ENCODE data around the gene CREG1.
A peak's percentile ranks its signal among the peaks of the same experiment; 100 is the strongest.
"Not testable (repeated sequence)": the region's sequence is repeated elsewhere in the genome, so short reads cannot be mapped to it uniquely, and the experiment has no call there.

CREG1 gene

DNA sequence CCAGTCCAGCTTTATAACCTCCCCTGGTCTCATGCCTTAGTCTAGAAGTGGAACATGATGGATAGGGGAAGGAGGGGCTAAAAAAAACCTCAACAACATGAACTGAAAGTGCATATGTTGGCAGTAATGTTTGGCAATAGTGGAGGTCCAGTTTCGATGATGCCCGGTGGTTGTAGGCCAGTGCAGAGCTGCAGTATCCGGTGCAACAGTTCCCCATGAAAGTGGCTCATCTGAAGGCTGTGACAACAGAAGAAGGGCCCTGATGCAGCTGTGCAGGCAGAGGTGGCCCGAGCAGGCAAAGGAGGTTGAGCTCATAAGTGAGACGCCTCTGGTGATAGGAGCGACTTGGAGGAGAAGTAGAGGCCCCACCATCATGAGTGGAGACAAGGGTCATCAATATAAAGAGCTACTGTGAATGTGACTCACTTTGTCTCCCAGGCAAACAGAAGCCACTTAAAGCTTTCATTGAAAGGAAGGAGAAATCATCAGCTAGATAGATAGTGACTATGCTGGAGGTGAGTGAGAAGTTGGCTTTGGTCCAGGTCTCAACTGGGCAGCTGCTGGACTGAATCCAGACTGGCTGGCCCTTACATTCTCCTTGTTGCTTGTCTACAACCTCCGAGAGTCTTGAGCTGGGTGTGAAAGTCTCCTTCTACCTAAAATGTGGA, 10.2 kb upstream of the CREG1 start:
- DNase-seq (ENCODE audit: low spot score), result no peak

DNA sequence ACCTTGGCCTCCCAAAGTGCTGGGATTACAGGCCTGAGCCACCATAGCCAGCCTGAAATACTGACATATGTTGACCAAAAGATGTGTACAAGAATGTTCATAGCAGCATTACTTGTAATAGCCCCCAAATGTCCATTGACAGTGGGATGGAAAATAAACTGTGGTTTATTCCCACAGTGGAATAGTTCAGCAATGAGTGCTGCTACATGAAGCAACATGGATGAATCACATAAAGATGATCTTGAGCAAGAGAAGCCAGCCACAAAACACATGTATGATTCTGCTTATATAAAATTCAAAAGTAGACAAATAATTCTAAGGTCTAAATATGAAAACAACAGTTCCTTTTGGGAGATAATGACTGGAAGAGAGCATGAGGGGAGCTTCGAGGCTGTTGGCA, 9.1 kb upstream of the CREG1 start:
- no peak for DNase-seq (ENCODE audit: low spot score)

DNA sequence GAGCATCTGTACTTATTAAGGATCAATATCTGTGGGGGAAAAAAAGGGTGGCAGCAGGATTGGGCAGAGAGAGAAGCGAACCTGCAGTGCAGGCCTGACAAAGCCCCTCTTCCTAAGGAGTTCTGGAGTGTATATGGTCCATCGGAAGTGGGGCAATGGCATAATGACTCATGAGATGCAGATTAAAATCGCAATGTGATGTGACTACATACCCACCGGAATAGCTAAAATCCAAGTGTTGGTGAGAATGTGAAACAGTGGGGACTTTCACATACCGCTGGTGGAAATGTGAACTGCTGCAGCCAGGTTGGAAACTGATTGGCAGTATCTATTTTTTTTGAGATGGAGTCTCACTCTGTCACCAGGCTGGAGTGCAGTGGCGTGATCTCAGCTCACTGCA, 8.2 kb upstream of the CREG1 start:
- no peak for DNase-seq (ENCODE audit: low spot score)

DNA sequence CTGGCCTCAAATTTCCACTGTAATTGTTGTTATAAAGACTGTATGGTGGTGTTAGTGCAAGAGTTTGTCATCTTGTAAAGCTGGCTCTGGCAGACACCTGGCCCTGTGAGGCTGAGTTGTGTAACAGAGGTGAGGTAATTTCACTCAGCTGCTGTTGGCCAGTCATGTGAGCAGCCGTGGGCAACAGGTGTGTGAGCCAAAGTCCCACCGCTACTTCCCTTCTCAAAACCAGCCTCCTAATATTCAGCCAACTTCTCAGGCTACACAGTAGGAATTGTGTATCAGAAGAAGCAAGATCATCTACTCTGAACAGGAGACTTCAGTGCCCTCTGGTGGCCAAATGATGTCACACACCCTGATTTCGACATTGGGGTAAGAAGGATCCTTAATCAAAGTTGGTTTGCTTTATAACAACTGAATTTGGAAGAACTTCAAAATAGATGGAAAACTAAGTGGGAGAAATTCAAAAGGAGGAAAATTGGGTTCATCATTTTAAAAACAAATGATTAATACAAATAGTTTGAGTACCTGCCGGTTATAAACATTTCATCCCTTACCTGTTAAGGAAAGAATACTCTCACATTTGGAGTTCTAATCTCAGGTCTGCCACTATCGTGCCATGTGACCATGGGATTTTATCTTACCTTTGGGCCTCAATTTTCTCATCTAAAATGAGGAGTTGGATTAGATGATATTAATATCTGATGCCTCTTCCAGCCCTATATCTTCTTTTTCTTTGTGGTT, 2.6 kb upstream of the CREG1 start:
- DNase-seq (ENCODE audit: low spot score), result peak; percentile 73

DNA sequence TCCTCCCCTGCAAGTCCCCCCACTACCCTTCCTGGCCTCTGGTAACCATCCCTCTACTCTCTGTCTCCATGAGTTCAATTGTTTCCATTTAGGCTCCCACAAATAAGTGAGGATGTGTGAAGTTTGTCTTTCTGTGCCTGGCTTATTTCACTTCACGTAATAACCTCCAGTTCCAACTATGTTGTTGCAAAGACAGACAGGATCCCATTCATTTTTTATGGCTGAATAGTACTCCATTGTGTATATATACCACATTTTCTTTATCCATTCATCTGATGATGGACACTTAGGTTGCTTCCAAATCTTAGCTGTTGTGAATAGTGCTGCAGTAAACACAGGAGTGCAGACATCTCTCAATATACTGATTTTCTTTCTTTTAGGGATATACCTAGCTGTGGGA, 1.5 kb upstream of the CREG1 start:
- DNase-seq (ENCODE audit: low spot score), result not testable (repeated sequence)

DNA sequence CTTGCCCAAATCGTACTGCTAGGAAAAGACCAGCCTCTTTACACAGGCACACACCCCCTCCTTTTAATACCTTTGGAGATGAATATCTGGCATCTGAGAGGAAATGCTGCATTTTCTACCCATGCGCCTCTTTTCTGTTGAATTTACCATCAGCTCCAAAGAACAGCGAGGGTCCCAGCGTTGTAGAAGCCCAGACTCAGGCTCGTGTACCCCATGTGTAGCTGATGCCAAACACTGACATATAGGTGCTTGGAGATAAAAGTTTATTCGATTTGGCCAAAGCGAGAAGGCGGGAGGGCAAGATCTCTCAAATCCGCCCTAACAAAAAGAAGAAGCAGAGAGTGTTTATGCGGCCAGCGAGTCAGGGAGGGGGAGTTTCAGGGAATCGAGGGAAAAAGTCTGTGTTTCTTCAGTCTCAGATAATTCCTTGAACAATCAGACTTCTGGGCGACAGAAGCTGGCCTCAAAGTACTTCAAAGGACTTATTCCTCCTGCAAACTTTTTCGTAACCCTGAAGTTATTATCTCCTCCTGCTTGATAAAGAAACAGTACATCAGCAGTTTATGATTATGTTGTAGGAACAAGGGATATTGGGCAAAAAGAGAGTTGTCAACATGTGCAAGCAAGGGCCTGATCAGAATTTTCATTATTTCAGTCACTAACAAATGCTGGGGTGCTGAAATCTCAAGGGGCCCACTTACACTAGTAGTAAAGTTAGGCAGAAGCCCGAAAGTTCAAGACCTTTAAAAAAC, 642 bp upstream of the CREG1 start:
- DNase-seq (ENCODE audit: low spot score), result no peak

DNA sequence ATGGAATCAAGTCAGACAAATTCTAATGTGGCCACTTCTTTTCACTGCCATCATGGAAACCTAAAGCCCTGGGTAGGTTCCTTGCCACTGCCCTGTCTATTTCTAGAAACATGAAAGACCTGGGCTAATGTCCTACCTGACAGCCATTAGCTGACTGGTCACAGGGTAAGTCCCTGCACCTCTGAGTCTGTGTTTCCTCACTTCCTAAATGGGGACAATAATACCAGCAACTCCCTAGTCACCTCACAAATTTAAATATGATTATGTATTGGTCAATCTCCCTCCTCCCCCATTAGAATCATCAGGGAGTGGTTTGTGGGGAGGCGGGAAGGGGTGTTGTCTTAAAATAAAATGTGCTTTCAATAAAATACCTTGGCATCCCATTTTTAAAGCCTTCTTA, 2.2 kb downstream of the CREG1 start:
- no peak for DNase-seq (ENCODE audit: low spot score)

DNA sequence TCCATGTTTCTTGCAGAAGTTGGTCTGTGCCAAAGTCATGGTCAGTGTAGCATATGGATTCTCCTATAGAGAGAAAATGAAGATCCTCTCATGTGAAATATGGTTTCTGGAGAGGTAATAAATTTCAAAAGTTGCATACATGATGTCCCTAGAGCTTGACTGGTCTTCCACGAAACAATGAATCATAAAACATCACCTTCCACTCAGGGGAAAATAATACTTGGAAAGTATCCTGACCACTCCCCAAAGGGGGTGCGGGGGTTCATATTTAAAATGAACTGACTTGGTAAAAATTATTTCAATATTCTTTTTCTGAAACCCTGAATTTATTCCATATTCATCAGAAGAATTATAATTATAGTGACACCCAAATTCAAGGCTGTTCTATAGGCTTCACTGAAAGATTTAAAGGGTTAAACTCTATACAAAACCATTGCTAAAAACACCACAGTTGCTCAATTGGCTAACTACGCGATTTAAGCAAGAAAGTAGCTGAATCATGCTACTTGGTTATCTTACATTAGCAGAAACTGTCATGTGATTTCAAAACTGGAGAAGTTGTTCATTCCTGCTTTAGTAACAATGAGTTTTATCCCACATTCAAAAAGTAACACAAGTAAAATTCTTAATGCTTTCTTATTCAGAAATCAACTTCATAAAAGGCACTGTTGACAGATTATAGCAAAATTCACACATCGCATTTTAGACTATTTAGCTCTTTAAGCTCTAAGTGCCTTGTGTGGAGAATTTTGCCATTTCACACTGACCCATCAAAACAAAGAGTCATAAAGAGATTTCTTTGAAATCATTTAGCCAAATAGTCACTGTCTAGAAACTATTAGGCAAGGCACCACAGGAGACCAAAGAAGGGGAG, 5.3 kb downstream of the CREG1 start:
- DNase-seq (ENCODE audit: low spot score), result no peak

DNA sequence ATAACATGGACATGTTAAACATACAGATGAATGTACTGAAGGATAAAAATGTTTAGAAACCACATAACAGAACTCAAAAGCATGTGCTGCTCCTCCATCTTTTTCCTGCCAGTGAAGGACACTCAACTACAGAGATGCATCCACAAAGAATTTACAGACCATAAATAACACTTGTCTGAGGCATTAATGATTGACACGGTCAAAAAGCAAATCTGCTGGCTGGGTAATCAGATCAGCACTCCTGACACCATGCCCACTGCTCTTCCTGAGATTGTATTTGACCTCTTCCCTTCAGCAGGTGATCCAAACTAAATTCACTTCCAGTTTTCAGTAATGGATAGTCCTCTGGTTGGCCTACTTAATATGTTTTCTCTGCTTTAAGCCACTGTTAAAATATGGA, 6.6 kb downstream of the CREG1 start:
- DNase-seq (ENCODE audit: low spot score), result no peak

DNA sequence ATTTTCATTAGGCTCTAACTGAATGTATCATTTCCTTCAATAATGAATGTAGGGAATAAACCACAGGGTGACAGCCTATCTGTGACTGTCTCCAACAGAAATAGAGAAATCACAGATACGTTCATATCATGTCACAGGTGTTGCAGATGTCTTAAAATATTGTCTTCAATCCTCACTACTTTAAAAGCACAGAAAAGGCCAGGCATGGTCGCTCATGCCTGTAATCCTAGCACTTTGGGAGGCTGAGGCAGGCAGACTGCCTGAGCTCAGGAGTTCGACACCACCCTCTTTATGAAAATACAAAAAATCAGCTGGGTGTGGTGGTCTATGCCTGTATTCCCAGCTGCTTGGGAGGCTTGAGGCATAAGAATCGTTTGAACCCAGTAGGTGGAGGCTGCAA, 8.2 kb downstream of the CREG1 start:
- no peak for DNase-seq (ENCODE audit: low spot score)

DNA sequence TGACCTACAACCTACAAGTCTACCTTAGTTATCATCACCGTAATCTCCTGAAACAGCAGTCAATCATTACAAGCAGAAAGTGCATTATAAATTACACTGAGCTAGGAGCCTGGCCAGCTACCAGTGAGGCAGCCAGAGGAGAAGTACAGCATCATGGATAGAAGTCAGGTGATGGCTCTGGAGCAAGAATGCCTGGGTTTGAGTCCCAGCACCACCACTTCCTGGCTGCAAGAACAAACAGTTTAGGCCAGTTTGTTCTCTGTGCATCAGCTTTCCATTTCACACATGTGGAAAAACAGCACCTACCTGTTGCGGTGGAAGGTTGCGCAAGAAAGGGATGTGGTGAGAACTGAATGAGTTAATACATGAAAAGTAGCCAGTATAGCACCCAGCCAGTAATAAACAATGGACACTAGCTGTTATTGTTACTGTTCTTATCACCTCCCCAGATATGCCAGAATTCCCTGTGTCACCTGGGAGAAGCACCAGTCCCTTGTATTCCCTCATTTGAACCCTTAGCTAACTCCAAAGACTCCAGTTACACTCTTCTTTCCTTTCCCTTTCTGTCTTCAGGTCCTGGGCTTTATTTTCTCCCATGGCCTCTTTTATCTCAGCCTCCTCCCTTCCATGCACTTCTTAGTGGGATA, 9.0 kb downstream of the CREG1 start:
- no peak for DNase-seq (ENCODE audit: low spot score)

DNA sequence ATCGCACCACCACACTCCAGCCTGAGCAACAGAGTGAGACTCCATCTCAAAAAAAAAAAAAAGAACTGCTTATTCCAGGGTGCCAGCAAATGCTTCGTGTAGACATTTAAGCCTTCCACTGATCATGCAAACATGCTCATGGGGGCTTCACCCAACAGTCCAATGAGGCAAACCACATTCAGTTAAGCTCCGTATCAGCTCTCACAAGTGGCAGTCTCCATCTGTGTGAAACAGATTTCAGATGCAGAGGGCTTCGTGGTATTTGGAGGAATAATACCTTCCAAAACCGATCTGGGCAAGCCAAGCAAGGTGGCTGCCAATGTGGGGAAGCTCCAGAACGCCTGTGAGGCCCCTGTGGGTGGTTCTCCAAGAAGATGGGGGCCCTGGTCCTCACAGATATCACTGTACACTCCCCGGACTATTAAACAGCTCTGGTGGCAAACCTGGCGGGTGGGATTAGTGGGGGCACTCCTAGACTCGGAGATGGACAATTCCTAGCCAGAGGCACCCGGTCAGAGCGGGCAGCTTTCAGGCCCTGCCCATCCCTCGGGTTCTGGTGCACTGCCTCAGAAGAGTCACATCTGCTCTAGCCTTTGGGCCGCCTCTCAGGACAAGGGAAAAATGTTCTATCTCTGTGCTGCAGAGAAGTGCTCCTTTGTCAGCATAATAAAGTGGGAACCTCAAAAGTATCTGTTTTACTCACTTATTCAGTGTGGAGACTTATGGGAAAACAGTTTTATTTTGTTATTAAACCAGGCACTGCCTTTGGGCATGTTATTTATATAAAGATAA, 10.2 kb downstream of the CREG1 start:
- no peak for DNase-seq (ENCODE audit: low spot score)

DNA sequence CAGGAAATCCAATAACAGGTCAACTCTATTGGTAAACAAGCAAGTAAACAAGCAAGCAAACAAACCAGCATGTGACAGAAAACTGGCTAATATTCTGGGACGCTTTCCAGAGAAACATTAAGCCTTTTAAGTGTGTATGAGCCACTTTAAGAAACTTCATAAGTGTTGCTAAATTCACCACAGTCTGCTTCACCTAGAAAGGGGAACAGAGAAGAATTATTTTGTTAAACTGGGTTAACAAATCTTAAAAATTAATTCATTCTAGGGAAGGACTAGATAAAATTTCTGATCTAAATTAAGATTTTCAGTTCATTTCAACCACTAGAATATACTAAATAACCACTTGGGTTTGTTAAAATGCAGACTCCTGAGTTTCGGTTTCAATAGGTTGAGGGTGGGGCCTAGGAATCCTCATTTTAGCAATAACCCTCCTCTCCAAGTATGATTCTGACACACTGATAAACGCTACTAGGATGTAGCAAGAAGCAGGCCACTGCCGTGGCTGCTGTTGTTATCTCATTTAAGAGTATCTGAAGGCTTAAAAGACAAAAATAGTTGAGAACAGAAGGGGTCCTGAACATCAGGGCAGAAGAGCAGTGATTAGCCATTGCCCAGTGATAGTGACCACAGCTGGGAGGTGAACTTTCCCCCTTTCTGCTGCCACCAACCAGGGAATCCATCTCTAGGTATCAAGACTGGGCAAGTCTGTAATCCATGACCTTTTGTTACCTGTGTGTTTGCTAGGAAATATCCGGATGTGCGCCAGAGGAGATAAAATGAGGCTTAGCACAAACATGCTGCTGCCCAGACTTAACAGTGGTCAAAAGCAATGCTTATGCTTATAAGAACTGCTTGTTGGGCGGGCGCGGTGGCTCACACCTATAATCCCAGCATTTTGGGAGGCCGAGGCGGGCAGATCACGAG, 11.2 kb downstream of the CREG1 start:
- no peak for DNase-seq (ENCODE audit: low spot score)

DNA sequence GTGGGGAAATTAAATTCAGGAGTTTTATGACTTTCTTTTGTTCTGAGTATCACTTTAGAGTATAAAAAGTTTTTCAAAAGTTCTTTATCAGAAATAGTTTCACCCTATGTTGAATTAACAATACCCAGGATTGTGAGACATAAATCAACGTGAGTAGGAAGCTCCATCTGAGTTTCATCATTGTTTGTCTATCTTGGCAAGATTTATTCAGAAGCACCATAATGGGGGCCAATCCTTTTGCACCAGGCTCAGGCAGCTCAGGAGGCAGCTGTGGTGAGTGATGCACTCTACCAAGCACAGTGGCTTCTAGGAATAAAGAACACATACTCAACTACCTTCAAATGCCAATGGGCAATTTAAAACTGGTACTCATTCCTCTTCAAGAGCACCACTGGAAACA, 12.0 kb downstream of the CREG1 start:
- DNase-seq (ENCODE audit: low spot score), result no peak

DNA sequence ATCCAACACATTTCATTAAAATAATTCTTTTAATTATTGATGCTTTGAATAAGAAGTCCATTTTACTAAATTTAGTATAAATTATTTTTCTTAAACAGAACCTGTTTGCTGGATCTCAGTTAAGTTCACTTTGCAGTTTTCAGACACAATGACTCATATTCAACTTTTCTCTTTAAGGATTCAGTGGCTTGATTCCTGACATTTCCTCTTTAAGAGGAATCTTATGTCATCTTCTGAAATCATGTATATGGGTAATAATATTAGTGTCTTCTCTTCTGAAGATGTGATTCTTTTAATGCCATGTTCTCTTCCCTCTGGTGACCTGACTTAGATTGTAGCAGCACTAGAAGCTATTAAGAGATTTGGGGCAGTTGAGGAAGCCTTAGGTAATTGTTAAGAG, 12.6 kb downstream of the CREG1 start:
- DNase-seq (ENCODE audit: low spot score), result no peak

DNA sequence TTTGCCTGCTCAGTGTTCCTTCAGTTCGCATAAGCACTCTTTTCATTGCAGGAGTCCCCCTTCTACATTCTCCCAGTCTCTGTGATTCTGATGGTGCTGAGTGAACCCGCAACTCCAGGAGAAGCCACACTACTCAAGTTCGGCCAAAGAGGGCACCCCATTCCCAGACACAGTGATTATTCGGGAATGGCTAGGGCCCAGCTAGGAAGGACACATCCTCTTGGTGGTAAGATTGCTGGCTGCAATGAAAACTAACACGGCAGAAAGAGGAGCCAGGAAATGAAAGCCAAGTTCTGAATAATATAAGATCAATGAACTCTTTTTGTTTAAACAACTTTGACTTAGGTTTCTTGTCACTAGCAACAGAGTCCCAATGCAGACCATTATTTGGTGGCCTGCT, 14.9 kb downstream of the CREG1 start:
- DNase-seq (ENCODE audit: low spot score), result peak; percentile 74

DNA sequence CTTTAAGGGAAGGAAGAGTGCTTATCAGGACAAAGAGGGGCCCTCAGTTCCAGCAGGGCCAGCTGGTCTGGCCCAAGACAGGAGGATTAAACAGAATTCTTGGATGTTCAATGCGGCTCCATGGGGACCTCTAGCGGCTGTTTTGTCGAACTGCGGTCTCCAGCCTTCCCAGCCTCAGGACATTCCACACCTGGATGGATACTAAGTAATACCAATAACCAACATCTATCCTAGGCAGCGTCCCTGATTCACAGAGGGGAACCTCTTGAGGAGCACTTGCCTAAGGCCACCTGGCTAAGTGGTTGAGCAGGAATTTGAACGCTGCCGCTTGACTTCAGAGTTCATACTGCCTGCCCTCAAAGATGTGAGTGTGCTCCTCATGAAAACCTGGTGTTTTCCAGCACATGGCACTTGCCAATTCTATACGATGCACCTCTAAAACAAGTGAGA, 19.7 kb downstream of the CREG1 start:
- peak; percentile 91 for DNase-seq (ENCODE audit: low spot score)

DNA sequence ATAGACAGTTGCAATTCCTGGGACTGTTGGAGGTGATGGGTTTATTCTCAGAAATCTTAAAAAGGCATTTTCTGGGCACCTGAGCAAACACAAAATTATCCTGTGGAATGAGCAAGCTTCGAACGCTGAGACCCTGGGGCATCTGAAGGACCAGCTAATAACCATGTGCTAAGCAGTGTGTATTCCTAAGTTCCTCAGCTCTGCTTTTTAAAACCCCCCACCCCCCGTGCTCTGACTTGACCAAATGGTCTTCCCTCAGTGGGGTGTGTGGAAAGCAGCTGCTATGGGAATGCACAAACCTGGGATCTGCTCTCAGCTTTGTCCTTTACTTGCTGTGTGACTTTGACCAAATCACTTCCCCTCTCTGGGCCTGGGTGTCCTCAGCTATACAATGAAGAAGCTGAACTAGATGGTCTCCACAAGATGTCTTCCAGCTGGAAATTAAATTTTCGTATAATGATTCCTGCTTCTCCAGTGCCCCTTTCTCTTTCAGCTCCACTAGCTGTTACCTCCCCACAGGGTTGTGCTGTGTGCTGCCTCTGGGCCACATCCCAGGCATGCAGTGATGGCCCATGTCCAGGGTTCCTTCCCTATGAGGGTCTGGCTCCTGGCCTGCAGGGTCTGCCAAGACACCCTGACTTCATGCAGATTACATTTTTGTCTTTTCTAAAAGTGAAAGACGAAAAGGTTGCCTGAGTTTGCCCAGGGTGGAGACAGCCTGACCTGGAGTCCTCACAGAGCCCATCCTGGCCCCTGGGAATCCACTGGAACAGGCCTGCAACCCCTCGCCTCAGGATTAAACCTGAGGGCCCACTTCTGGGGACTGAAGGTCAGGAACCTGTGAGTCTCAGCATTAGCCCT, 20.4 kb downstream of the CREG1 start:
- no peak for DNase-seq (ENCODE audit: low spot score)

DNA sequence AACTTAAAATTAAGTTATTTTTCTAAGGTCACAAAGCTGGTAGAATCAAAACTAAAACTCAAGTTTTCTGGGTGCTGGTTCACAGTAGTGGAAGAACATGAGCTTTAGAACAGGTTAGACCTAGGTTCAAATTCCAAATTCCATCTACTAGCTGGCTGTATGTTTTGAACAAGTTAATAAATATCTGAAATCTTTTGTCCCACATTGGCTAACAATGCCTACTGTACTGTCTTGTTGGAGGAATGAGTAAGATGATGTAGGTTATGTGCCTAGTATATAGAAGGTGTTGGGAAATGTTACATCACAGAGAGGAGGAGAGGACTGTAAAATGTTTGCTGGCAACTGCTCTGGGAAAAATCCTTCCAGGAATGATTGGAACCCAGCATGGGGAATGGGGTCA, 21.2 kb downstream of the CREG1 start:
- DNase-seq (ENCODE audit: low spot score), result no peak

Measured in iPS-NIHi11 (cell line).